HG02852 (cell line): Measurements from ENCODE around the gene PPM1L.

ENCODE experiments used
- ATAC-seq: cut with Tn5 transposase; IDR thresholded peaks from one replicate; pipeline ENCODE4 v1.9.1; 2021; ENCODE audit warnings: mild to moderate bottlenecking, moderate library complexity; ENCODE audit not compliant: unreplicated experiment

Gene PPM1L

GRCh38 chr3:161072211-161072621 is 316.2 kb downstream of the PPM1L start:
- no peak for ATAC-seq

- no peak for ATAC-seq
Observed at GRCh38 chr3:161072751-161073150, 316.7 kb downstream of the PPM1L start.

GRCh38 chr3:161073181-161073580 is 317.1 kb downstream of the PPM1L start:
- ATAC-seq, result no peak

- peak; percentile 96 for ATAC-seq
Observed at GRCh38 chr3:161081633-161082032, 325.6 kb downstream of the PPM1L start.

- ATAC-seq, result peak; percentile 32
Observed at GRCh38 chr3:161082063-161082462, 326.0 kb downstream of the PPM1L start.

- no peak for ATAC-seq
Observed at GRCh38 chr3:161083131-161083530, 327.1 kb downstream of the PPM1L start.

GRCh38 chr3:161084277-161084676 is 328.2 kb downstream of the PPM1L start:
- ATAC-seq, result no peak

GRCh38 chr3:161093895-161094294 is 337.9 kb downstream of the PPM1L start:
- ATAC-seq, result no peak

GRCh38 chr3:161096771-161097367 is 340.8 kb downstream of the PPM1L start:
- no peak for ATAC-seq

GRCh38 chr3:161100994-161101393 is 345.0 kb downstream of the PPM1L start:
- ATAC-seq, result no peak

- no peak for ATAC-seq
Observed at GRCh38 chr3:161101609-161102008, 345.6 kb downstream of the PPM1L start.

- no peak for ATAC-seq
Observed at GRCh38 chr3:161103776-161104385, 347.9 kb downstream of the PPM1L start.

GRCh38 chr3:161104561-161105551 is 348.8 kb downstream of the PPM1L start, which contains the start of gene B3GALNT1:
Gene B3GALNT1, minus strand, starts transcription at chr3:161105349. Its CDS starts 18,595 bp downstream, at chr3:161086754.
- peak; percentile 82 for ATAC-seq

- ATAC-seq, result no peak
Observed at GRCh38 chr3:161107311-161107710, 351.3 kb downstream of the PPM1L start.

- ATAC-seq, result no peak
Observed at GRCh38 chr3:161108840-161109239, 352.8 kb downstream of the PPM1L start.

- no peak for ATAC-seq
Observed at GRCh38 chr3:161117646-161118045, 361.6 kb downstream of the PPM1L start.

- no peak for ATAC-seq
Observed at GRCh38 chr3:161126495-161126894, 370.5 kb downstream of the PPM1L start.
